HG03159 (cell line): ENCODE measurements around the gene LEMD2.

Experiments
- ATAC-seq: cut with Tn5 transposase; IDR thresholded peaks from one replicate; pipeline ENCODE4 v1.9.1; 2021; ENCODE audit warnings: mild to moderate bottlenecking, moderate library complexity; ENCODE audit not compliant: unreplicated experiment

Gene LEMD2

GRCh38 chr6:33742837-33743236 is 46.1 kb downstream of the LEMD2 start:
- no peak for ATAC-seq

DNA sequence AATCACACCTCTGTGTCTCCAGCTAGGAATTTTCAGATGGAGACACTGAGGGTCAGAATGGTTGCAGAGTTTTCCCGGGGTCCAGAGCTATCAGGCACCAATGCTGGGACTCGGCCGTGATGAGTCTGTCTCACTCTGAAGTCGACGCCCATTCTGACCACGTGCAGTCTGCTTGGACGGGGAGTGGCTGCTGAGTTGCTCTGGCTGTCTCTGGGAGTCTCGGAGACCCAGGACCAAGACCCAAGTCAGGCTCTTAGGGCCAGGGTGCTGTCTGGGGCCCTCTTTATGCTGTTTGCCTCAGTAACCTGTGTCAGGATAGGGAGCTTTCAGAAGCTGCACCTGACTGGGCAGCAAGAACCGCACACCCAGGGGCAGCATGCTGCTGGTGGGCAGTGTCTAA is 46.8 kb downstream of the LEMD2 start:
- ATAC-seq: no peak

- ATAC-seq: no peak
These were observed 48.1 kb downstream of the LEMD2 start for GRCh38 chr6:33740794-33741193.

GRCh38 chr6:33740204-33740608 is 48.7 kb downstream of the LEMD2 start:
- no peak for ATAC-seq

- ATAC-seq: no peak
These were observed 49.4 kb downstream of the LEMD2 start for GRCh38 chr6:33739571-33739970.

GRCh38 chr6:33738879-33739278 is 50.1 kb downstream of the LEMD2 start:
- ATAC-seq: no peak

DNA sequence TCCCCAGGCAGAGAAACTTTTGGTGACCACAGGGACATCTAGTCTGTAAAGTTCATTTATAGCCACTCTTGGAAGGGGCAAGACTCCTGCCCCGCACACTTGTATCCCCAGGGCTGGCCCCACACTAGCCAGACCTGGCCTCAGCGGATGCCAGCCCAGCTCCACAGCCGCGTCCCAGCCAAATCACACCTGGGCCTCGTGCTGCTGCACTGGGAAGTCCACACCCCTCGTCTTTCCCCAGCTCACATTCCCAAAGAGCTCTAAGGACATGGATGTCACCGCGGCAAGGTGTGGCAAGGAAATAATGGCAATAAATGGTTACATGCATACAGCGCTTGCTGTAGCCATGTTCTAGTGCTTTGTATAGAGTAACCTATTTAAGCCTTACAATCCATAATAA is 50.8 kb downstream of the LEMD2 start:
- no peak for ATAC-seq

DNA sequence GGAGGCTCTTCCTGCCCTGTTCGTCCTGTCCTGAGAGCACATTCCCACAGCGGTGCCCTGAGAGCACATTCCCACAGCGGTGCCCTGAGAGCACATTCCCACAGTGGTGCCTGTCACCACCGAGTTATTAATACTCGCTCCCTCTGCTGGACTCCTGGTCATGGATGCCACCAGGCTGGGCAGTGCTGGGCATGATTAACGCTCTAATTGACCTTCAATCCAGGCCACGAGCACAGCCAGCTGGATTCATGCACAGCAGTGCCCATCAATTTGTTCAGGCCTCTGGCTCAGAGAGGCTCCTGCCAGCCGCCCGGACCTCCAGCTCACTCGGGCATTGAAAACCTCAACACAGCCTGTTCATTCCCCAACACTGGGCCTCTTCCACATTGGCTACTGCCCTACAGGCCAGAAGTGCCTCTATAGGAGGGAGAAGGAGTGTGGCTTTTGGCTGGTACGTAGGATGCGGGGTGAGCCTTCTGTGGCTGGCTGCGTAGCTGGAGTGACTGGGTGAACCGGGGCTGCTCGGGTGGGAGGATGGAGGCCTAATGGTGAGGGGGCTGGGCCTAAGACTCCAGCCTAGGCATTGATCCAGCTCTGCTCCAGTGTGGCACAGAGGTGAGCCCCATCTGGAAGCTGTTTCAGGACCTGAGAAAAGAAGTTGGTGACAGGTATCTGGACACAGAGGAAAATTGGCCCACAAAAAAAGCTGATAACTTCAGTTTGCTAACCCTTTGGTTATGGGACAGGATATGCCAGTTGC is 51.5 kb downstream of the LEMD2 start:
- ATAC-seq: no peak

- ATAC-seq: no peak
These were observed 53.7 kb downstream of the LEMD2 start for GRCh38 chr6:33735216-33735615.

GRCh38 chr6:33733709-33734007 is 55.3 kb downstream of the LEMD2 start:
- ATAC-seq: no peak

DNA sequence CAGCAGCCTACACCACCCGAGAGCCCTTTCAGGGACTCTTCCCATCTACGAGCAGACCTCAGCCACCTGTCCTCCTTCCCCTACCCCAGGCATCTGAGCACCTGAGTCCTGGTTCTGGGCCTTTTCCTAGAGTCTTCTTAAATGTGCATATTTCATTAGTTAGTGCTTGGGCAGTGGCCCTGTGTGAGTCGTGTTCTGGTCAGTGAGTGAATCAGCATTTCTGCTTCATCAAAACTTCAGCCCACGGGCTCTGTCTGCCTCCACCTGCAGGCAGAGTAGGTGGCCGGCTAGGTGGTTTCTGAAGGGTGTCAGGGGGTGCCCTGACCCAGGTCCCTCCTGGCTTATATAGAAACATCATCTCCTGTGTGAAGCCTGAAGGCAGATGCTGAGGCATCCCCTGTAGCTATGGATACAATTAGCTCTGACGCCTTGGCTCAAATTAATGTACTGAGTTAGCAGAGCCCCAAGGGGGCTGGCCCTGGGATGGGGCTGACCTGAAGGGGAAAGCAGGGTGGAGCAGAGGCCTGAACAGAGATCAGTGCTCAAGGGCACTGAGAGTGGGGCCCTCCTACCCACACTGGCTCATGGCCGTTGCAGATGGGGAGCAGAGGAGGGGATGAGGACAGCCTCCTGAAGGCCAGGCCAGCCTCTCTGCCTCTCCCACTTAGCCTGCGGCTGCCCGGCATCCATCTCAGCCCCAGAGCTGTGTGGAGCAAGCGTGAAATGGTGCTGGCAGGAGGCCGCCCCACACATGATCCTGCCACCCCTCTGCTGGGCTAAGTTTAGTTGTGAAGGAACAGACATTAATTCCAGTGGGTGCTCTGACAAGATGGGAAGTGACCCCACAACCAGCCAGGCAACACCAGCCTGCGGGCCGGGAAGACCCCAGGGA is 55.9 kb downstream of the LEMD2 start:
- ATAC-seq: no peak

- ATAC-seq: no peak
These were observed 56.5 kb downstream of the LEMD2 start for GRCh38 chr6:33732385-33732784.

DNA sequence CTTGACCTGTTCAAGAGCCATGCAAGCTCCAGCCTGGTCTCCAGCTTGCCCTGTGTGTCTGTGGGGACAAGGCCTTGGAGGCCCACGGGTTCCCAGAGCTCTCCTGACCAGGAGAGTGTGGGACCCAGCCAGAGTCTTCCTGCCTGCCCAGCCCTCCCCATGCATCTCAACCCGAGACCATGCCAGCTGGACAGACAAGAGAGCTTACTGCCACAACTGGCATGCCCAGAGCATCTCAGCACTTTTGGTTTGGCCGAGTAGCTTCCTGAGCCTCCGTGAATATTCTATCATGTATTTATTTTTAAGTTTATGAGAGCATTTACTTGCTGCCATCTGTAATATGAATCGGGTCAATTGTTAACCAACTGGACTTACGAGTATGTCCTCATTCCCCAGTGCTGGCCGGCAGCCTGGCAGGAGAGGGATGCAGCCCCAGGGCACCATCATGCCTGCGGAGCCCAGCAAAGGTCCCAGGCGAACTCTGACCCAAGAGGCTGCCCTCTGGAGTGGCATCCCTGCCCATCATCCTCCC is 57.1 kb downstream of the LEMD2 start:
- no peak for ATAC-seq

- no peak for ATAC-seq
These were observed 57.9 kb downstream of the LEMD2 start for GRCh38 chr6:33731035-33731434.

DNA sequence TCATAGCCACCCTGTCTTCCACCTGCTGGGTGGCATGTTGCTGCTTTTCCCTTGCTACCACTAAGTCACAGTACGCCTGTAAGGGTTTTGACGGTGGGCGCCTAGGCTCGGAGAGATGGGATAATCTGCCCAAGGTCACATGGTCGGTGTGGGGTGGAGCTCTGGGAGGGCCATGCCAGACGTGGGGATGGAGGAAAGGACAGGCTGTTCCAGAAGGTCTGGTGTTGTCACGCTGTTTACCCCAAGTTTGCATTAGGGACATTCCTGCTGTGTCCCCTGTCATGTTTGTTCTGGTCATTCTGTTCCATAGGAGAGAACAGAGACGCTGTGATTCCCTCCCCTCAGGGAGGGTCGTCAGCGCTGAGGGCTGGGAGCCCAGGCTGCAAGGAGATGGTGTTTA is 58.3 kb downstream of the LEMD2 start:
- ATAC-seq: no peak

- no peak for ATAC-seq
These were observed 59.9 kb downstream of the LEMD2 start for GRCh38 chr6:33729059-33729458.

- no peak for ATAC-seq
These were observed 60.5 kb downstream of the LEMD2 start for GRCh38 chr6:33728438-33728837.

DNA sequence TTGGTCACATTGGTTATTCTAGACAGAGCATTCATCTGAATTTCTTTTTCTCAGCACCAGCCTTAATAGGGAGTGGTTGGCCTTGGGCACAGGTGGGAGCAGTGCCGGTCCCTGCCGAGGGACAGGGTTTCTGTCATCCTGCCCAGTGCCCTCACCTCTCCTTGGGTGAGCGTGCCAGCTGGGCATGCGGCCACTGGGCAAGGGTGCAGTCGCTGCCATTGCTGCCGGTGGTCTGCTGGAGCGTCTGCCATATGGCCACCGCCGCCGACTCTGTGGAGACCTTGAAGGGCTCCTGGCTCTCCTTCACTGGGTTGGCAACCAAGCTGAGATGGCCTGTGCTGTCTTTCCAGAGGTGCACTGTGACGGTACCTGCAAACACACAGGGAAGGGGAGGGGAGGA is 61.0 kb downstream of the LEMD2 start:
- no peak for ATAC-seq

DNA sequence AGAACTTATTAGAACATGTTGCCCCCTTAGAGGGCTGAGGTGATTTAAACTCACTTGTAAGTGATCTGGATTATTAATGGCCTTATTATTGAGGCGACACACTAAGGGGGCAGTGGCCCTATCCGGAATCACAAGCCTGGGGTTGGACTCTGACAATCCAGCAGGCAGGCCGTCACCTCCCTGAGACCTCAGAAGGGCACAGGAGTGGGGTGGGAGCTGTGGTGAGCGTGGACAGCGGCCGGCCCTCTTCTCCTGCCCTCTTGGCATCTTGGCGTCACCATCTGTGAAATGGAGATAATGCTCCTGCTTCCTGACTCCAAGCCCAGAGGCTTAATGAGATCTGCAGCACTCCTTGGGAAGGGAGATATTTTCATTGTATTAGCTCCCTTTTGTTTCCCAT is 61.8 kb downstream of the LEMD2 start:
- no peak for ATAC-seq

- no peak for ATAC-seq
These were observed 62.2 kb downstream of the LEMD2 start for GRCh38 chr6:33726696-33727095.

- ATAC-seq: no peak
These were observed 62.8 kb downstream of the LEMD2 start for GRCh38 chr6:33725891-33726673.
